OCI-LY3 (cell line): ENCODE measurements around the gene ADCY5.

Source experiments
- H2AFZ ChIP-seq: fragments of 200-600, 300-600 bp; shearing (Covaris generic); 2 replicates; pipeline ENCODE4 v1.6.0; 2014; ENCODE audit warnings: antibody characterized with exemption, low read depth, low read length
- H3K27ac ChIP-seq: fragments of 200-600, 300-600 bp; sonication (generic); 2 replicates; pipeline ENCODE4 v1.5.1; 2014; ENCODE audit warnings: mild to moderate bottlenecking, low read length, moderate library complexity, mixed read lengths
- H3K27me3 ChIP-seq: fragments of 200-600, 300-600 bp; sonication (generic); 2 replicates; pipeline ENCODE4 v1.6.1; 2014; ENCODE audit warnings: low read depth, low read length, mixed read lengths
- H3K36me3 ChIP-seq: fragments of 200-600, 300-600 bp; sonication (generic); replicated peaks from 2 replicates; pipeline ENCODE3; 2014; ENCODE audit warnings: low read depth, low read length, mixed read lengths
- H3K4me1 ChIP-seq: fragments of 300-600, 200-600 bp; sonication (generic); 2 replicates; pipeline ENCODE4 v1.6.1; 2014; ENCODE audit warnings: low read length, mixed read lengths
- H3K4me2 ChIP-seq: fragments of 200-600, 300-600 bp; sonication (generic); 2 replicates; pipeline ENCODE4 v1.6.1; 2014; ENCODE audit warnings: low read length, mixed read lengths
- H3K4me3 ChIP-seq: fragments of 300-600, 200-600 bp; sonication (generic); 2 replicates; pipeline ENCODE4 v1.5.1; 2014; ENCODE audit warnings: antibody characterized with exemption, mild to moderate bottlenecking, low read length, moderate library complexity
- H3K79me2 ChIP-seq: fragments of 300-600, 200-600 bp; shearing (Covaris generic); 2 replicates; pipeline ENCODE4 v1.6.1; 2014; ENCODE audit warnings: mild to moderate bottlenecking, low read length, mixed read lengths
- H3K9ac ChIP-seq: fragments of 300-600, 200-600 bp; shearing (Covaris generic); 2 replicates; pipeline ENCODE4 v1.6.0; 2014; ENCODE audit warnings: mild to moderate bottlenecking, low read length, moderate library complexity
- H3K9me3 ChIP-seq: fragments of 200-600, 300-600 bp; shearing (Covaris generic); 2 replicates; pipeline ENCODE4 v1.6.1; 2014; ENCODE audit warnings: low read length, mixed read lengths; ENCODE audit not compliant: insufficient read depth
- H4K20me1 ChIP-seq: fragments of 200-600, 300-600 bp; sonication (generic); 2 replicates; pipeline ENCODE4 v1.6.1; 2016; ENCODE audit warnings: low read length, mixed read lengths; ENCODE audit not compliant: insufficient read depth
- CTCF ChIP-seq: fragments of 200-600, 300-600 bp; sonication (generic); IDR thresholded peaks from 2 replicates; pipeline ENCODE4 v1.5.1; 2014; ENCODE audit warnings: antibody characterized with exemption, low read length, low read depth
- EZH2phosphoT487 ChIP-seq: fragments of 200-600 bp; shearing (Covaris generic); IDR thresholded peaks from 2 replicates; pipeline ENCODE4 v1.6.1; 2018; ENCODE audit warnings: antibody characterized with exemption, mixed run types, low read depth

ADCY5 gene

GRCh38 chr3:123379041-123379830 lies 69.7 kb downstream of the ADCY5 start:
- Histone ChIP-seq H4K20me1 (no peaks in the 10 kb centered on the region), H3K9me3 (no peaks in the 10 kb centered on the region), H3K27ac (no peak overlapping the region), H3K4me3 (no peak overlapping the region), H3K79me2 (no peaks in the 10 kb centered on the region), H2AFZ (no peak overlapping the region), H3K4me2 (no peak overlapping the region), H3K27me3 (no peaks in the 10 kb centered on the region), H3K9ac (no peak overlapping the region), H3K36me3 (no peaks in the 10 kb centered on the region), H3K4me1 (no peaks in the 10 kb centered on the region)
- TF ChIP-seq EZH2phosphoT487: no peak
- no peak for TF ChIP-seq CTCF

DNA sequence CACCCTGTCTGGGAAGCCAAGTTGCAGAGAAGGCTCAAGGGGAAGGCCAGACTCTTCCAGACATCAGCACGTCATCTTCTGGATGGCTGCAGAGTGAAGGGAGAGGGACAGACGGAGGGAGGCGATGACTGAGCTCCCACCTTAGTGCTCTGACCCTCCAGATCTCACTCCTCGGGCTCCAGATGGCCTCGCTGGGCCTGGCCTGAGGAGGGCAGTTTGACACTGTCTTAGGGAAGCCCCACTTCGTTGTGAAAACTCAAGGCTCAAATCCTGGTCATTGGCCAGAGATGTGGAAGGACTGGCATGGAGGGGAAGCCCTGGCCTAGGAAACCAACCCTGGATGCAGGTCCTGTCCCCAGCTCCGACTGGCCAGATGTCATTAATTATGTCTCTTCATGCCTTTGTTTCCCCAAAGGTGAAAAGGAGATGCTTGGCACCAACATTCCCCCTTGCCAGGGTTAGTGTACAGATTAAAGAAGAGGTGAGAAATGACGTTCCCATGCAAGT lies 70.4 kb downstream of the ADCY5 start:
- no peak overlapping the region for H2AFZ ChIP-seq

GRCh38 chr3:123377243-123377740 lies 71.6 kb downstream of the ADCY5 start:
- no peak overlapping the region for H3K9ac ChIP-seq
- H3K27me3 ChIP-seq: no peaks in the 10 kb centered on the region
- H3K4me2 ChIP-seq: no peak overlapping the region
- TF ChIP-seq CTCF (no peak), EZH2phosphoT487 (no peak)
- no peaks in the 10 kb centered on the region for H3K4me1 ChIP-seq
- no peaks in the 10 kb centered on the region for H3K36me3 ChIP-seq
- H2AFZ ChIP-seq: no peak overlapping the region
- no peaks in the 10 kb centered on the region for H3K79me2 ChIP-seq
- H3K9me3 ChIP-seq: no peaks in the 10 kb centered on the region
- no peaks in the 10 kb centered on the region for H4K20me1 ChIP-seq
- H3K4me3 ChIP-seq: no peak overlapping the region
- no peak overlapping the region for H3K27ac ChIP-seq

More for the DNA sequence above, 70.4 kb downstream of the ADCY5 start:
- Histone ChIP-seq H3K4me2 (no peak overlapping the region), H3K4me1 (no peaks in the 10 kb centered on the region), H3K4me3 (no peak overlapping the region), H4K20me1 (no peaks in the 10 kb centered on the region), H3K27me3 (no peaks in the 10 kb centered on the region), H3K27ac (no peak overlapping the region), H3K79me2 (no peaks in the 10 kb centered on the region), H3K36me3 (no peaks in the 10 kb centered on the region), H3K9me3 (no peaks in the 10 kb centered on the region), H3K9ac (no peak overlapping the region)
- TF ChIP-seq EZH2phosphoT487 (no peak), CTCF (no peak)

DNA sequence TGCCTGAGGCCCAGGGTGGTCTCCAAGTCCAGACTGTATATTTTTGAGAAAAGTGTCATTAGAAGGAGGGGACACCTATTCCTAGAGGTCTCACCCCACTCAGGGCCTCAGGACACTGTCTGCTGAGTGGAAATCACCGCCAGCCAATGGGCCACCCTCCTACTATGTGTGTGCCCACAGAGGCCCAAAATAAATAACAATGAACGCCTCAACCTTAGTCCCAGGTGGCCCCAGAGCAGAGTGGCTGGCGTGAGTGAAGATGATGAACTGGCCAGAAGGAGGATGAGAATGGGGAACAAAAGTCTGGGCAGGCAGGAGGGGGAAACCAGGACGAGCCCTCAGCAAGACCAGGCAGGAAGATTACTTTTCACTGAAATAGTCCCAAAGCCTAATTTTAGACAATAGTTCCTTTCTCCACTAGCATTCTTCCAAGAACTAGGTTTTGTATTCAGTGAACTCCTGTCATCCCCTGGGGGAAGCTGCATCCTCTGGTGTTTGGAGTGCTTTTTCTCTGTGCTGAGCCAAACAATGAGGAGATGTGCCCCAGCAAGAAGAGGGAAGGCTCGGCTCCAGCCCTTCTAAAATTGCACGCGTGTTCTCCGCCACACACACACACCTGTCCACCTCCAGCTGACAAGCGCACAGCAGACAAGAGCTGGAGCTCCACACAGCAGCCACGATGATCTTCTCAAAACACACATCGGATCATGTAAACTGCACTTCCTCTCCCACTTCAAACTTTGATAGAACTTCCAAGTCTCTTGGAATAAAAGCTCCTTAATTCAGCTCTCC lies 72.2 kb downstream of the ADCY5 start:
- no peaks in the 10 kb centered on the region for H3K9me3 ChIP-seq
- no peaks in the 10 kb centered on the region for H3K36me3 ChIP-seq
- no peak overlapping the region for H3K9ac ChIP-seq
- H3K4me1 ChIP-seq: no peaks in the 10 kb centered on the region
- no peak overlapping the region for H3K4me3 ChIP-seq
- H4K20me1 ChIP-seq: no peaks in the 10 kb centered on the region
- H2AFZ ChIP-seq: no peak overlapping the region
- H3K27me3 ChIP-seq: no peaks in the 10 kb centered on the region
- no peak overlapping the region for H3K27ac ChIP-seq
- no peak overlapping the region for H3K4me2 ChIP-seq
- TF ChIP-seq EZH2phosphoT487 (no peak), CTCF (no peak)
- H3K79me2 ChIP-seq: no peaks in the 10 kb centered on the region
